GM10266 (cell line): Measurements from ENCODE around the gene AIRE.

ENCODE experiments used
- DNase-seq: peaks from one replicate; pipeline ENCODE4 v3.0.0; 2012; ENCODE audit errors: extremely low spot score
- TF ChIP-seq, protein P1 (sequence below): IDR thresholded peaks from 2 replicates; pipeline ENCODE4 v1.5.1; 2012; ENCODE audit warnings: mild to moderate bottlenecking, low read depth; ENCODE audit not compliant: control insufficient read depth, insufficient read depth; ENCODE audit errors: missing control alignments

Gene AIRE

DNA sequence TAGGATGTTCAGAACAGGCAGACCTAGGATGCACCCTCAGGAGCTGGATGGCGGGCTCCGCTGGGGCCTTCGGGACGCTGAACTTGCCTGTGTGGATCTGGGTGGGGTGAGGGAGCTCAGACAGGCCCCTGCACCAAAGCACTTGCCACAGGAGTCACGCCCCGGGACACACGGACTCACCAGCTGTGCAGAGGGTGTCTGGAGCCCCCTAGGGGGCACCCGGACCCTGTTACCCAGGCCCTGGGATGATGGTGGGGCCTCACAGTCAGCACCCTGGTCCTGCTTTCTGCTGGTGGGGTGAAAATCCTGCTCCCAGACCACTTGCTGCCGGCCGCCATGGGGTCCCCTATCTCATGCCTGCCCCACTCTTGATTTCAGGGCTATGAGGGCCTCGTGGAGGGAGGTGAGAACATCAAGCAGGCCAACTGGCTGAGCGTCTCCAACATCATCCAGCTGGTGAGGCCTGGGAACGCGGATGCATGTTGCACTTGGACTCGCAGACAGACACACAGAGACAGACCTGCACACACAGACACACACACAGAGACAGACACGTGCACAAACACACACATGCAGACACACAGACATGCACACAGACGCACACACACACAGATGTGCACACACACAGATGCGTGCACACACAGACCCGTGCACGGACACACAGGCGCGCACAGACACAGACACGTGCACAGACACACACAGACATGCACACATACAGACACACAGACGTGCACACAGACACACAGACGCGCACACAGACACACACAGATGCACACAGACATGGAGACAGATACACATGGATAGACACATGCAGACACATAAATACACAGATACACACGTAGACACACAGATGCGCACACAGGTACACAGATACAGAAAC, 25.2 kb downstream of the AIRE start:
- DNase-seq, result no peak
- TF ChIP-seq, protein P1, sequence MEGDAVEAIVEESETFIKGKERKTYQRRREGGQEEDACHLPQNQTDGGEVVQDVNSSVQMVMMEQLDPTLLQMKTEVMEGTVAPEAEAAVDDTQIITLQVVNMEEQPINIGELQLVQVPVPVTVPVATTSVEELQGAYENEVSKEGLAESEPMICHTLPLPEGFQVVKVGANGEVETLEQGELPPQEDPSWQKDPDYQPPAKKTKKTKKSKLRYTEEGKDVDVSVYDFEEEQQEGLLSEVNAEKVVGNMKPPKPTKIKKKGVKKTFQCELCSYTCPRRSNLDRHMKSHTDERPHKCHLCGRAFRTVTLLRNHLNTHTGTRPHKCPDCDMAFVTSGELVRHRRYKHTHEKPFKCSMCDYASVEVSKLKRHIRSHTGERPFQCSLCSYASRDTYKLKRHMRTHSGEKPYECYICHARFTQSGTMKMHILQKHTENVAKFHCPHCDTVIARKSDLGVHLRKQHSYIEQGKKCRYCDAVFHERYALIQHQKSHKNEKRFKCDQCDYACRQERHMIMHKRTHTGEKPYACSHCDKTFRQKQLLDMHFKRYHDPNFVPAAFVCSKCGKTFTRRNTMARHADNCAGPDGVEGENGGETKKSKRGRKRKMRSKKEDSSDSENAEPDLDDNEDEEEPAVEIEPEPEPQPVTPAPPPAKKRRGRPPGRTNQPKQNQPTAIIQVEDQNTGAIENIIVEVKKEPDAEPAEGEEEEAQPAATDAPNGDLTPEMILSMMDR, result no peak

DNA sequence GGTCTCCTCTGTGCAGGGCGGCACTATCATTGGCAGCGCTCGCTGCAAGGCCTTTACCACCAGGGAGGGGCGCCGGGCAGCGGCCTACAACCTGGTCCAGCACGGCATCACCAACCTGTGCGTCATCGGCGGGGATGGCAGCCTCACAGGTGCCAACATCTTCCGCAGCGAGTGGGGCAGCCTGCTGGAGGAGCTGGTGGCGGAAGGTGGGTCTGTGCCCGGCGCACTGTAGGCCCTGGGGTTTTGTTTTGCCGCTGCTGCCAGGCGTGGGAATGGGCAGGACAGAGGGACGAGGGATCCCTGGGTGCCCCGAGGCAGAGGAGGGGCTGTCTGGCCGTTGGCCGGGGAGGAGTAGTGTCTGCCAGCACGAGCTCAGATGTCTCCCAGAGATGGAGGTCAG, 26.4 kb downstream of the AIRE start:
- TF ChIP-seq, protein P1, result no peak
- DNase-seq, result no peak

DNA sequence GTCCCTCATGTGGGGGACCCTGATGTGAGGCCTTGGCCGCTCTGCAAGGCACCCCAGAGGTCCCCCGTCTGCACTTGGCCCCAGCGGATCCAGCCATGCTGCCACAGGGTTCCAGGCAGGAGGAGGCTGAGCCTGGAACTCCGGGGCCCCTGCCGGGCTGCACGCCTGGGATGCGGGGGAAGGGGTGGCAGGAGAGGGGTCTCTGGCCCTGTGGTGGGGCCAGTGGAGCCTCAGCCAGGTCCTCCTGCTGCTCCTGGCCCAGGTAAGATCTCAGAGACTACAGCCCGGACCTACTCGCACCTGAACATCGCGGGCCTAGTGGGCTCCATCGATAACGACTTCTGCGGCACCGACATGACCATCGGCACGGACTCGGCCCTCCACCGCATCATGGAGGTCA, 27.0 kb downstream of the AIRE start:
- DNase-seq, result no peak
- TF ChIP-seq, protein P1, result no peak

DNA sequence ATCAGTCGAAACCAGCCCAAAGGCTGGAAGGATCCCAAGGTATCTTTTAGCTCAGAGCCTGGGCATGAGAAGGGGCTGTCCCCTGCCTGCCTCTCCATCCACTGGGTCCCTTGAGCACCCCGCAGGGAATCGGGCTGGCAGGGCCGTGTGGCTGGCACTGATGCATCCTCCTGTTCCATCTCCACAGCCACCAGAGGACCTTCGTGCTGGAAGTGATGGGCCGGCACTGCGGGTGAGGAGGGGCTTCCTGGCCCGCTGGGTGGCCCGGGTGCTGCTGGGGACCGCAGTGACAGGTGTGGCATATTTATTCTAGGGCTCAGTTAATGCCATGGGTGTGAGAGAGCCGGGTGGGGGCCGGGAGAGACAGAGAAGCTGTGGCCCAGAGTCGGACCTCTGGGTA, 27.8 kb downstream of the AIRE start:
- no peak for DNase-seq
- TF ChIP-seq, protein P1, result no peak

DNA sequence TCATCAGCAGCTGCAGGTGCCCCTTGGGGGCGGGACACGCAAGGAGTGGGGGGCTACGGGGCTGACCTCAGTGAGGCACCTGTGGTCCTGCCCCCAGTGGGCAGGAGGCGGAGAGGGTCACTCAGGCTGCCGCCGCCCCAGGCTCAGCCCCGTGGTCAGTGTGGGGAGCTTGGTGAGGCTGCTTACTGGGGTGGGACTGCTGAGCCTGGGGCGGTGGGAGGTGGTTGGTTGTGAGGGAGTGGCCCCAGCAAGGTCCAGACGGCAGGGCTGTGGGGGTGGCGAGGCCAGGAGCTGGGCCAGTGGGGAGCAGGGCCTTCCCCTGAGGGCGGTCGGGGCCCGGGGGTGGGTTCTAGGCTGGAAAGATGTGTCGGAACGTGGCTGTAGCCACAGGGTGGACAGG, 28.5 kb downstream of the AIRE start:
- no peak for DNase-seq
- TF ChIP-seq, protein P1, result no peak

DNA sequence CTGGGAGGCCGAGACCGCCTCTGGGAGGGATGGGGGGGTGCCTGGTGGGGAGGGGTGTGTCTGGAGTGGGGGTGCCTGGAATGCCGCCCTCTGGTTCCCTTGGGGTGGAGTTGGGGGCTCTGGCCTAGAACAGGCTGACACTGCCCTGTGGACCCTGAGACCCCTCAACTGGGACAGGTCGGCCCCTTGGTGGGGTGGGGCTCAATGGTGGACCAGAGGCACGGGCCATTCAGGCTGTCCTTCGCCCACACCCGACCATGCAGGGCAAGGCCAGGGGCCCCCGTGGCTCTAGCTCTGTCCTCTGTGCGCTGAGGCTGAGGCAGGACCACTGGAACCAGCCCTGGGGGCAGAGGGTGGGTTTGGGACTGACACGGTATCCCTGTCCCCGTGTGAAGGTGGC, 28.9 kb downstream of the AIRE start:
- TF ChIP-seq, protein P1, result no peak
- no peak for DNase-seq

DNA sequence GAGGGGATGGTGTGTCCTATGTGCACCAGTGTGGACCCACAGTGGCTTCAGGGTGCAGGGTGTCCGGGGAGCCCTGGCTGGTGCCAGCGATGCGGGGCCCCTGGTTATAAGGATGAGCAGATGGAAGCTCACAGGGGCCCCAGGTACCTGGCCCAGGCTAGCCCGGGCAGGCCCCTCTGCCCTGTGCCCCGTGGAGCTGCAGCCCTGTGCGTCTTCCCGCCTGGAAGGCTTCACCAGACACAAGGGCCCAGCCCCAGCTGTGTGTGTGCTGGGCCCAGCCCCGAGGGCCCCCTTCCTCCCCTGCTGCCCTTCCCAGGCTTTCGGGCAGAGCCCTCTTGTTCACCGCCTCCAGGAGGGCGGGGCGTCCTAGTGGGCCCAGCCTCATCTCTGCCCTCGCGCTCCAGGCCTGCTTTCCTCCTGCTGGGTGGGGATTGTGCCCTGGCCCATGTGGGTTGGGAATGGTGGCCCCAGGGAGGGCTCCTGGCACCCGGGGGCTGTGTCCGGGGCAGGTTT, 30.1 kb downstream of the AIRE start:
- TF ChIP-seq, protein P1, result no peak
- no peak for DNase-seq
